GM21529 (cell line): ENCODE measurements around the gene USP40.

Experiments
- ATAC-seq: cut with Tn5 transposase; IDR thresholded peaks from one replicate; pipeline ENCODE4 v1.9.1; 2021; ENCODE audit not compliant: unreplicated experiment

USP40 gene

DNA sequence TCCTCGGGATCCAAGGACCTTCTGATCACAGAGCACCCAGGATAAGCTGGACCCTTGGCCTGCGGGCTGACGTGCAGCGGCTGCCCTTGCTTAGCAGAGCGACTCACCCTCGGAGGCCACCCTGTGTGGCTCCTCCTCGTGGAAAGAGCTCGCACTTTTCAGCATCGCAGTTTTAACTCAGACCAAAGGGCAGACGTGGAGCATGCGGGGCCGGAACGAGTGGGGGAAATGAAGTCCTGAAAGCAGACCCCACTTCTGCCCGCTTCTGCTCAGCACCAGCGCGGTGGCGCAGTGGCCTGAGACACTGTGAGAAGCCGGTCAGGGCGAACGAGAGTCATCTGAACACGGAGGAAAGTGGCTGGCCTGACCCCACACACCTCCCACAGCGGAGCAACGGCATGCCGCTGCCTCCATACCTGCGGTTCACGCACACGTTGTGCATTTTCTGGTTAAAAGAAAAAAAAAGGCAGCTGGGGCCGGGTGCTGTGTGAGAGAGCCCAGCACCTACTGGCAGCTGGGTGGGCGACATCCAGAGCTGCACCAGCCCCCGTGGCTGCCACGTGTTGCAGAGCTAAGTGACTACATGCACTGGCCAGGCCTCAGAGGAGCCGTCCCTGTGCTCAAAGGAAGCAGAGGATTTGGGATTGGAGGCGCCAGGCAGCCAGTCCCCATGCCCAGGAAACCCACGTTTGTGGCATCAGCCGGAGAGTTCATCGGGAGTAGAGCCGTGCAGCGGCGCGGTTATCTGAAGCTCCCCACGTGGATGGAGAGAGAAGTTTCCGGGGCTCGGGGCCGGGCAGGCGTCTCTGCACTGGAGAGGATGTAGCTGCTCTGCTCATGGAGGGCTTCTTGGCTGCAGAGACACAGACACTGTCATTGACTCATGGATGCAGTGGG lies 89.7 kb downstream of the USP40 start:
- no peak for ATAC-seq

DNA sequence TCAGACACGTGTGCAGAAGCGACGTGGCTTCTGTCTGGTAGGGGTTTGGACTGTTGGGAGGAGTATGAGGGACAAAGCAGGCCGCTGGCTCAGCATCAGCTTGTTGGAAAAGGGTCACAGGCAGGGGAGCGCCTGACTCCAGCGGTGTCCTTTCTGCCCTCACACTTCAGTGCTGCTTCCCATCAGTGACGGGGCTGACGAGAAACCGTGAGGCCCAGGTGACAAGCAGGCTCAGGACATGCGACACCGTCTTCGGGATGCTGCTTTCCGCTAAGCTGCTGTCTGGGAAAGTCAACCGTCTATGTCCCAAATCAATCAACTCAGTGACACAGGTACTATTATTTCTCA lies 90.5 kb downstream of the USP40 start:
- ATAC-seq = no peak

GRCh38 chr2:233474308-233475160 lies 92.0 kb downstream of the USP40 start:
- ATAC-seq = no peak

- ATAC-seq = no peak
Observed at GRCh38 chr2:233473878-233474277, 92.7 kb downstream of the USP40 start.

GRCh38 chr2:233473386-233473791 lies 93.2 kb downstream of the USP40 start:
- ATAC-seq = no peak

GRCh38 chr2:233471291-233472035 lies 95.1 kb downstream of the USP40 start:
- ATAC-seq = no peak

- no peak for ATAC-seq
Observed at GRCh38 chr2:233470839-233471238, 95.7 kb downstream of the USP40 start.

DNA sequence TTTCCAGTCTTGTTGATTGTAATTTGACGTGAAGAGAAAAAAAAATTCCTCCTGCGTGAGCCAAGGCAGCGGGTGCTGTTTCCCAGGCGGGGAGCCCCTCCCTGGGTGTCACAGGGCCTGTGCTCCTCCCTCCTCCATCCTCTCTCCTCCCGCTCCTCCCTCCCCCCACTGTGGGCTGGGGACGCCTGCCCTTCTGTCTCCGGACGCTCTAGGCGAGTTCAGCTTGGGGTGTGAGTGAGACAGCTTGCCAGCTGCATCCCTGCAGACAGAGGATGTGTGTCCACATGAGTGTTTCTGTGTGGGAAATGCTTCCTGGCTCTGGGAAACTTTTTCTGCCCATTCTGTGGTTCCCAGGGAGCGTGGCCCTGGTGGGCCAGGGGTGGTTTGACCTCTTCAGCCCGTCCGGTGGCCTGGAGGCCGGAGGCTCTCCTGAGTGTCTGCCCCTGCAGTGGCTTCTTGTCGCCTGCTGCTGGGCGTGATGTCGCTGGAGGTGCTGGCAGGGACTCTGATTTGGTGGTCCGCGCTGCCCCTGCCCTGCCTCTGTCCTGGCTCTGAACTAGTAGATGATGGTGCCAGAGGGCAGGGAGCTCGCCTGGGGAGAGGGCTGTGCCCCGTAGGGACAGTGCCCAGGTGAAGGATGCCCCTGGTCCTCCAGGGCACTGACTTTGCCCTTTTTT lies 96.4 kb downstream of the USP40 start:
- no peak for ATAC-seq

DNA sequence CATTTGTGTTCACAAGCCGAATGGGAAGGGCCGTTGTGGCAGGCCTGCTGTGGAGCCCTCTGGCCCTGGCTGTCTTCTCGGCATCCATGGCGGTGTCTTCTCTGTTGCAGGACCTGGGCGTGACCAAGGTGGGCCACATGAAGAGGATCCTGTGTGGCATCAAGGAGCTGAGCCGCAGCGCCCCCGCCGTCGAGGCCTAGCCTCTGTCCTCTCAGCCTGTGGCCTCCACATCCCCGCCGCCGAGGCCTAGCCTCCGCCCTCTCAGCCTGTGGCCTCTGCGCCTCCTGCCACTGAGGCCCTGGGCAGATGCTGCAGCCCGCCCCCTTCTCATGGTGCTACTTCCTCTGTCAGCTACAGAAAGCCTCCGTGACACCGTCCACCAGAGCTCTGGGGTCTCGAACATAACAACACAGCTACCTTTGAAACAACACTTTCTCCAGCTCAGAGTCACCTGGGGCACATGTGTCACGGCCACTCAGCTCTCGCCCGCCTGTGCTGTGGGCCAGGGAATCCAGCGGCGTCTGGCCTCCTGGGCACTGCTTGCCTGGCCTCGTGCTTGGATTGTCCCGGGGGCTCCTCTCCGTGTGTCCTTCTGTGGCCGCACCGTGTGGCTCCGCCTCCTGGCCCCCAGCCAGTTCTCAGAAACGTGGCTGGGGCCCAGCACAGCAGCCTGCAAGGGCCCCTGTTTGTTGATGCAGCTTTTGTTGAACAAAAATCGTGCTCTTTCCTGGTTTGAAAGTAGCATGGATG lies 97.1 kb downstream of the USP40 start:
- no peak for ATAC-seq

GRCh38 chr2:233468741-233469110 lies 97.9 kb downstream of the USP40 start:
- no peak for ATAC-seq

GRCh38 chr2:233468047-233468740 lies 98.4 kb downstream of the USP40 start:
- ATAC-seq = no peak

- ATAC-seq = no peak
Observed at GRCh38 chr2:233466991-233467603, 99.5 kb downstream of the USP40 start.

DNA sequence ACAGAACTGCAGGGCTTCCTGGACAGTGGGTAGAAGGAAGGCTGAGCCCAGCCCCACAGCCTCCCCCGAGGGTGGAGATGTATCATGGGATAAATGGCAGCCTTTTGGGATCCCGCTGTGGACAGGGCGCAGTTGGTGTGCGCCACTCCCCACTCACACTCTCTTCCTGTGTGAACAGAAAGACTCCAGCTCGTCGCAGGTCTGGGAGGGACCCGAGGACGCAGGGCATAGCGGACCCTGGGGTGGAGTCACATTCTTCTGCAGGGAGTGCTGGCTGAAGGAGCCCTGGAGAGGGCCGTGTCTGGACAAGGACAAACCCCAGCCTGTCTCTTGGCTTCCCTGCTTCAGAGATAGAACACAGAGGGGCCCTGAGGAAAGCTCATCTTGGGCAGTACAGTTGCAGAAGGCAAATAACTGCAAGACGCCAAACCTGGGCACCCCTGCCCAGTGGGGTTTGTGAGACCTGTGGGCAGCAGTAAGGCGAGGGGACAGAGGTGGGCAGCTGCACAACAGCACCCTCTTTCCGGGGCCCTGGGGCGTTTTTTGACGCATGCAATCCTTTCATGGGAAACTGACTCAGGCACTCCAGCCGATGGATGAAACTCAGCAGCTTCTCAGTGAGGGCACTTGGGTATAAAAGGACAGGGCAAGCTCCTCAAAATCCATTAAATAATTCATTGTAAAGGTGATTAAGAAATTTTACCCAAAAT lies 101.9 kb downstream of the USP40 start:
- ATAC-seq = no peak

DNA sequence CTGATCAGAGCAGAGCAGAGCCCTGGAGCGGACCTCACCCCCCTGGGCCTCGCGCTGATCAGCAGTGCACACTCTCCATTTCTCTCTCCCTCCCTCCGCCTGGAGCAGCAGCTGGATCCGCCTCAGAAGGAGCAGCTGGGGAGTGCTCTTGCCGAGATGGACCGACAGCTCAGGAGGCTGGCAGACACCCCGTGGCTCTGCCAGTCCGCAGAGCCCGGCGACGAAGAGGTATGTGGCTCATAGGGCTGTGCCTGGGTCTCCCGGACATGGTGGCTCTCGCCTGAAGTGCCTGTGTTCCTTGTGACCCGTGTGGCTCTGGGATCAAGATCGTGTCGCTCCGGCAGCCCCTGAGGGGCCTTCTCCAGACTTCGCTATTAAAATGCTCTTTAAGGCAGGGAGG lies 102.5 kb downstream of the USP40 start:
- no peak for ATAC-seq

GRCh38 chr2:233463586-233463985 lies 103.0 kb downstream of the USP40 start:
- no peak for ATAC-seq

GRCh38 chr2:233462826-233463470 lies 103.6 kb downstream of the USP40 start:
- no peak for ATAC-seq

- no peak for ATAC-seq
Observed at GRCh38 chr2:233462202-233462785, 104.3 kb downstream of the USP40 start.

- no peak for ATAC-seq
Observed at GRCh38 chr2:233461481-233461891, 105.1 kb downstream of the USP40 start.
